CD4-positive, alpha-beta T cell (primary cell): ENCODE measurements around the gene NTRK2. TPM values are rescaled to one million over a fixed set of nuclear protein-coding genes. Genes with fewer than 3 reads are reported as not detected.

ENCODE experiments used
- ATAC-seq: fragments of 200-7000 bp; cut with Tn5 transposase; one replicate; pipeline ENCODE4 v1.10.0; 2022; ENCODE audit warnings: mild to moderate bottlenecking; ENCODE audit not compliant: poor library complexity
- CTCF ChIA-PET: fragments of 350-600 bp; sonication (Branson Sonifier 250); formaldehyde crosslinking; loops from one replicate; lab custom pipeline; 2021; ENCODE audit warnings: antibody characterized with exemption, inconsistent platforms; lab: Charles Lee
- POLR2A ChIA-PET: fragments of 350-600 bp; sonication (Branson Sonifier 250); formaldehyde crosslinking; loops from one replicate; lab custom pipeline; 2021; ENCODE audit warnings: antibody characterized with exemption, inconsistent platforms; lab: Charles Lee
- DNase-seq, 14 experiments: peaks; one replicate each; pipeline ENCODE4 v3.0.0-alpha.2; 2013 to 2020; ENCODE audit warnings: mixed read lengths in 2 of 14
- H3K27ac ChIP-seq, 2 donors: one replicate each; pipeline versions ENCODE4 v1.5.1 to v1.7.0; 2013; ENCODE audit warnings: low read length in 2 of 2, low read depth in 1 of 2, mild to moderate bottlenecking in 1 of 2
- H3K27me3 ChIP-seq, 2 experiments: 1 replicate in 1 of 2; 2 replicates in 1 of 2; pipeline versions ENCODE4 v1.6.1 to v1.7.0; 2013; ENCODE audit warnings: low read length in 2 of 2, control low read depth in 1 of 2, mild to moderate bottlenecking in 1 of 2, moderate library complexity in 1 of 2; ENCODE audit not compliant: insufficient read depth in 2 of 2, control insufficient read depth in 1 of 2
- H3K36me3 ChIP-seq: one replicate; pipeline ENCODE4 v1.6.1; 2013; ENCODE audit warnings: low read length, control low read depth; ENCODE audit not compliant: insufficient read depth
- H3K4me1 ChIP-seq: one replicate; pipeline ENCODE4 v1.6.1; 2013; ENCODE audit warnings: low read length, control low read depth; ENCODE audit not compliant: insufficient read depth
- H3K4me3 ChIP-seq: one replicate; pipeline ENCODE4 v1.5.1; 2013; ENCODE audit warnings: mild to moderate bottlenecking, low read length, moderate library complexity
- H3K9me3 ChIP-seq, 2 experiments: 1 replicate in 1 of 2; 2 replicates in 1 of 2; pipeline versions ENCODE4 v1.6.1 to v1.7.0; 2013; ENCODE audit warnings: low read length in 2 of 2, mild to moderate bottlenecking in 2 of 2, control low read depth in 1 of 2, moderate library complexity in 1 of 2; ENCODE audit not compliant: control insufficient read depth in 1 of 2, insufficient read depth in 1 of 2
- H3K27ac Mint-ChIP-seq: one replicate; pipeline ENCODE4 v1.8.0; 2020; ENCODE audit warnings: mixed read lengths
- H3K27me3 Mint-ChIP-seq: one replicate; pipeline ENCODE4 v1.8.0; 2021; ENCODE audit warnings: mixed read lengths
- H3K36me3 Mint-ChIP-seq: one replicate; pipeline ENCODE4 v1.8.0; 2021; ENCODE audit warnings: low read depth, mixed read lengths
- H3K4me1 Mint-ChIP-seq: one replicate; pipeline ENCODE4 v1.8.0; 2021; ENCODE audit warnings: low read depth, mixed read lengths
- H3K4me3 Mint-ChIP-seq: one replicate; pipeline ENCODE4 v1.8.0; 2020; ENCODE audit warnings: mild to moderate bottlenecking, mixed read lengths
- H3K9me3 Mint-ChIP-seq: one replicate; pipeline ENCODE4 v1.8.0; 2020; ENCODE audit warnings: mixed read lengths
- CTCF ChIP-seq: fragments of 200-600 bp; IDR thresholded peaks from one replicate; pipeline ENCODE4 v1.8.0; 2022; ENCODE audit warnings: antibody characterized with exemption, mild to moderate bottlenecking
- intact Hi-C, 2 experiments: fragments of 100-400 bp; cut with DNase I in 1 of 2; cut with micrococcal nuclease in 1 of 2; formaldehyde crosslinking; loops; one replicate each; pipeline versions ENCODE4 v1.15.1 to v1.9.0; 2023 to 2025; cut with DNase I, micrococcal nuclease
- total RNA-seq, 174 experiments: library from RNA in 2 of 174; stranded (reverse) in 2 of 174; gene quantifications; one replicate each; pipeline ENCODE4 v1.2.3 and lab custom pipeline; 2021 to 2026

The NTRK2 gene
- total RNA-seq, 2 experiments from 2014 or later: 0.06 to 0.14 TPM

- no peak overlapping the region for H3K4me3 ChIP-seq
- ChIA-PET POLR2A (no interaction called here), CTCF (no interaction called here)
- H3K27me3 ChIP-seq: no peaks in the 10 kb centered on the region
- H3K36me3 ChIP-seq: no peaks in the 10 kb centered on the region
- DNase-seq (no peak), ATAC-seq (no peak)
- no peaks in the 10 kb centered on the region for H3K9me3 Mint-ChIP-seq
- H3K4me1 ChIP-seq: no peaks in the 10 kb centered on the region
- peaks cover 0 to 4% of the 10 kb centered on the region in 2 experiments for H3K9me3 ChIP-seq
- no peak overlapping the region for H3K4me3 Mint-ChIP-seq
- peaks cover 16% of the 10 kb centered on the region for H3K27me3 Mint-ChIP-seq
- H3K27ac ChIP-seq: no peak overlapping the region
- intact Hi-C loops: no loop called here
- H3K4me1 Mint-ChIP-seq: no peaks in the 10 kb centered on the region
- no peaks in the 10 kb centered on the region for H3K36me3 Mint-ChIP-seq
- TF ChIP-seq CTCF: no peak
- no peak overlapping the region for H3K27ac Mint-ChIP-seq
These were observed 10.2 kb upstream of the NTRK2 start for GRCh38 chr9:84659313-84659712.

- TF ChIP-seq CTCF: no peak
- ATAC-seq (no peak), DNase-seq (no peak)
- Histone ChIP-seq H3K27me3 (no peaks in the 10 kb centered on the region), H3K27ac (no peak overlapping the region), H3K4me3 (no peak overlapping the region), H3K36me3 (no peaks in the 10 kb centered on the region), H3K9me3 (peaks cover 0 to 4% of the 10 kb centered on the region in 2 experiments), H3K4me1 (no peaks in the 10 kb centered on the region)
- Mint-ChIP-seq H3K27ac (no peak overlapping the region), H3K9me3 (no peaks in the 10 kb centered on the region), H3K27me3 (peaks cover 12% of the 10 kb centered on the region), H3K4me3 (no peak overlapping the region), H3K4me1 (no peaks in the 10 kb centered on the region), H3K36me3 (no peaks in the 10 kb centered on the region)
- ChIA-PET CTCF (no interaction called here), POLR2A (no interaction called here)
- intact Hi-C loops: no loop called here
These were observed 9.8 kb upstream of the NTRK2 start for GRCh38 chr9:84659773-84660172.

GRCh38 chr9:84667571-84668195 lies 1.8 kb upstream of the NTRK2 start:
- intact Hi-C loops: no loop called here
- POLR2A ChIA-PET: no interaction called here
- H3K27ac Mint-ChIP-seq: no peak overlapping the region
- no peak for TF ChIP-seq CTCF
- H3K9me3 ChIP-seq: peaks cover 0 to 19% of the 10 kb centered on the region in 2 experiments
- H3K4me3 ChIP-seq: no peak overlapping the region
- peak overlapping the region; percentile 37 for H3K4me3 Mint-ChIP-seq
- peaks cover 62% of the 10 kb centered on the region for H3K27me3 Mint-ChIP-seq
- H3K36me3 Mint-ChIP-seq: no peaks in the 10 kb centered on the region
- DNase-seq (no peak), ATAC-seq (no peak)
- H3K27ac ChIP-seq: no peak overlapping the region
- peaks cover 24 to 45% of the 10 kb centered on the region in 2 experiments for H3K27me3 ChIP-seq
- H3K4me1 Mint-ChIP-seq: peaks cover 14% of the 10 kb centered on the region
- H3K4me1 ChIP-seq: peaks cover 14% of the 10 kb centered on the region
- H3K9me3 Mint-ChIP-seq: no peaks in the 10 kb centered on the region
- no peaks in the 10 kb centered on the region for H3K36me3 ChIP-seq
- CTCF ChIA-PET: no interaction called here
